H1 (cell line): ENCODE data around the gene DLL1. TPM values are rescaled to one million over a fixed set of nuclear protein-coding genes. Genes with fewer than 3 reads are reported as not detected.
A peak's percentile ranks its signal among the peaks of the same experiment; 100 is the strongest.

ENCODE experiments used
- CTCF ChIA-PET: fragments of 300-600 bp; sonication (Branson Sonifier 250); formaldehyde crosslinking; loops from one replicate; lab custom pipeline; 2021; ENCODE audit not compliant: partially characterized antibody; lab: Charles Lee
- POLR2A ChIA-PET: fragments of 300-600 bp; sonication (Branson Sonifier 250); formaldehyde crosslinking; loops from one replicate; lab custom pipeline; 2021; ENCODE audit warnings: inconsistent platforms; ENCODE audit not compliant: partially characterized antibody; lab: Charles Lee
- DNase-seq, 2 experiments: peaks; one replicate each; pipeline versions ENCODE4 v3.0.0 to v3.0.0-alpha.2; 2010 to 2022; ENCODE audit warnings: low spot score in 2 of 2, low read depth in 1 of 2, mixed read lengths in 1 of 2
- FAIRE-seq: peaks from 2 replicates; lab custom pipeline; 2011; peaks lifted over from hg19 to GRCh38; lab: Jason Lieb, UNC
- H2AFZ ChIP-seq: 2 replicates; pipeline ENCODE4 v1.8.1; 2012; ENCODE audit warnings: low read length, inconsistent platforms
- H2AK5ac ChIP-seq: 2 replicates; pipeline ENCODE4 v1.6.1; 2013; ENCODE audit warnings: low read depth, low read length
- H2BK120ac ChIP-seq: replicated peaks from 2 replicates; pipeline ENCODE3; 2013; ENCODE audit warnings: low read depth, low read length, inconsistent platforms
- H2BK12ac ChIP-seq: 2 replicates; pipeline ENCODE4 v1.6.1; 2013; ENCODE audit warnings: low read depth, low read length
- H2BK15ac ChIP-seq: 2 replicates; pipeline ENCODE4 v1.6.1; 2013; ENCODE audit warnings: low read length
- H2BK20ac ChIP-seq: 2 replicates; pipeline ENCODE4 v1.6.1; 2013; ENCODE audit warnings: low read length
- H2BK5ac ChIP-seq: 2 replicates; pipeline ENCODE4 v1.6.1; 2013; ENCODE audit warnings: low read depth, low read length
- H3K14ac ChIP-seq: 2 replicates; pipeline ENCODE4 v1.6.1; 2013; ENCODE audit warnings: inconsistent platforms; ENCODE audit not compliant: insufficient read length
- H3K18ac ChIP-seq: 2 replicates; pipeline ENCODE4 v1.6.1; 2013; ENCODE audit warnings: low read length; ENCODE audit errors: extremely low read depth
- H3K23ac ChIP-seq: 2 replicates; pipeline ENCODE4 v1.6.1; 2013; ENCODE audit warnings: inconsistent platforms; ENCODE audit not compliant: insufficient read length
- H3K23me2 ChIP-seq: 2 replicates; pipeline ENCODE4 v1.6.1; 2013; ENCODE audit warnings: low read depth, low read length
- H3K27ac ChIP-seq: 2 replicates; pipeline ENCODE4 v1.6.1; 2011; ENCODE audit warnings: low read depth, low read length, inconsistent platforms
- H3K27me3 ChIP-seq, 4 experiments: replicated peaks in 1 of 4; 1 replicate in 1 of 4; 2 replicates in 3 of 4; pipeline versions ENCODE4 v1.6.1 to v1.8.1; 2011 to 2013; ENCODE audit warnings: low read length in 3 of 4, mild to moderate bottlenecking in 3 of 4, inconsistent platforms in 2 of 4, mixed read lengths in 2 of 4, moderate library complexity in 1 of 4; ENCODE audit not compliant: control insufficient read depth in 3 of 4, insufficient read depth in 3 of 4; ENCODE audit errors: extremely low read depth in 1 of 4
- H3K36me3 ChIP-seq, 4 experiments: 2 replicates each; pipeline versions ENCODE4 v1.6.1 to v1.8.1; 2011 to 2013; ENCODE audit warnings: mild to moderate bottlenecking in 4 of 4, low read length in 3 of 4, moderate library complexity in 2 of 4, control low read depth in 1 of 4, inconsistent platforms in 1 of 4; ENCODE audit not compliant: insufficient read depth in 4 of 4, control insufficient read depth in 2 of 4
- H3K4ac ChIP-seq: replicated peaks from 2 replicates; pipeline ENCODE3; 2013; ENCODE audit warnings: low read length, low read depth, mixed read lengths, inconsistent platforms; ENCODE audit not compliant: insufficient read length
- H3K4me1 ChIP-seq, 4 experiments: replicated peaks in 1 of 4; 1 replicate in 1 of 4; 2 replicates in 3 of 4; pipeline versions ENCODE4 v1.6.1 to v1.8.1; 2011 to 2013; ENCODE audit warnings: low read length in 3 of 4, inconsistent platforms in 2 of 4, mixed read lengths in 1 of 4; ENCODE audit not compliant: insufficient read depth in 4 of 4, control insufficient read depth in 3 of 4
- H3K4me2 ChIP-seq, 2 experiments: 2 replicates each; pipeline versions ENCODE4 v1.6.1 to v1.8.1; 2011 to 2013; ENCODE audit warnings: low read depth in 2 of 2, low read length in 2 of 2, control low read depth in 1 of 2, inconsistent platforms in 1 of 2, mild to moderate bottlenecking in 1 of 2; ENCODE audit not compliant: insufficient read depth in 1 of 2
- H3K4me3 ChIP-seq, 4 experiments: fragments of 200-600, 300-600 bp in 1 of 4; sonication (generic), shearing (Covaris generic), sonication (Bioruptor Twin) in 1 of 4; 2 replicates each; pipeline versions ENCODE4 v1.5.1 to v1.8.1; 2011 to 2016; ENCODE audit warnings: low read length in 4 of 4, low read depth in 3 of 4, control low read depth in 2 of 4, inconsistent platforms in 2 of 4, mild to moderate bottlenecking in 2 of 4, mixed read lengths in 1 of 4, moderate library complexity in 1 of 4; ENCODE audit not compliant: insufficient read depth in 2 of 4; ENCODE audit errors: extremely low read depth in 1 of 4
- H3K56ac ChIP-seq: replicated peaks from 2 replicates; pipeline ENCODE3; 2013; ENCODE audit warnings: low read depth, mild to moderate bottlenecking, mixed read lengths, low read length, inconsistent platforms; ENCODE audit not compliant: insufficient read length
- H3K79me1 ChIP-seq: 2 replicates; pipeline ENCODE4 v1.6.1; 2013; ENCODE audit warnings: low read depth, low read length, control low read depth
- H3K79me2 ChIP-seq, 2 experiments: 2 replicates each; pipeline versions ENCODE4 v1.6.1 to v1.8.1; 2012 to 2013; ENCODE audit warnings: low read length in 2 of 2, mild to moderate bottlenecking in 2 of 2, inconsistent platforms in 1 of 2; ENCODE audit not compliant: insufficient read depth in 2 of 2, control insufficient read depth in 1 of 2
- H3K9ac ChIP-seq, 4 experiments: replicated peaks in 1 of 4; 1 replicate in 1 of 4; 2 replicates in 3 of 4; pipeline versions ENCODE4 v1.6.1 to v1.8.1; 2011 to 2013; ENCODE audit warnings: low read depth in 3 of 4, low read length in 3 of 4, control low read depth in 2 of 4, mild to moderate bottlenecking in 2 of 4, moderate library complexity in 2 of 4, inconsistent platforms in 1 of 4; ENCODE audit errors: extremely low read depth in 1 of 4
- H3K9me3 ChIP-seq, 2 experiments: 2 replicates each; pipeline versions ENCODE4 v1.6.1 to v1.8.1; 2012 to 2013; ENCODE audit warnings: mild to moderate bottlenecking in 2 of 2, moderate library complexity in 2 of 2, control low read depth in 1 of 2, inconsistent platforms in 1 of 2, low read depth in 1 of 2, low read length in 1 of 2, mixed read lengths in 1 of 2; ENCODE audit not compliant: insufficient read depth in 2 of 2
- H4K20me1 ChIP-seq, 2 experiments: replicated peaks in 1 of 2; 2 replicates each; pipeline versions ENCODE3 to v1.8.1; 2011 to 2013; ENCODE audit warnings: inconsistent platforms in 2 of 2, low read length in 2 of 2, mild to moderate bottlenecking in 1 of 2; ENCODE audit not compliant: insufficient read depth in 2 of 2, control insufficient read depth in 1 of 2
- H4K5ac ChIP-seq: 2 replicates; pipeline ENCODE4 v1.6.1; 2013; ENCODE audit warnings: low read length, low read depth, mixed read lengths, inconsistent platforms; ENCODE audit not compliant: insufficient read length
- H4K8ac ChIP-seq: 2 replicates; pipeline ENCODE4 v1.8.0; 2013; ENCODE audit warnings: mild to moderate bottlenecking, moderate library complexity, low read length, inconsistent platforms; ENCODE audit not compliant: insufficient read depth; ENCODE audit errors: extremely low read depth
- H4K91ac ChIP-seq: replicated peaks from 2 replicates; pipeline ENCODE3; 2013; ENCODE audit warnings: low read length, mixed read lengths, inconsistent platforms; ENCODE audit not compliant: insufficient read length
- BACH1 ChIP-seq: IDR thresholded peaks from 2 replicates; pipeline ENCODE4 v1.6.1; 2012; ENCODE audit warnings: low read length, improper control_type of control experiment
- CHD1 ChIP-seq: IDR thresholded peaks from 2 replicates; pipeline ENCODE4 v1.6.1; 2012; ENCODE audit warnings: low read depth, low read length, improper control_type of control experiment
- EP300 ChIP-seq, 2 experiments: IDR thresholded peaks; 1 replicate in 1 of 2; 2 replicates in 1 of 2; pipeline ENCODE4 v1.6.1; 2011 to 2012; ENCODE audit warnings: low read depth in 2 of 2, low read length in 2 of 2, mild to moderate bottlenecking in 2 of 2, borderline replicate concordance in 1 of 2, inconsistent platforms in 1 of 2, moderate library complexity in 1 of 2
- EZH2 ChIP-seq: fragments of 200-600 bp; sonication (generic); IDR thresholded peaks from 2 replicates; pipeline ENCODE4 v1.7.1; 2012; ENCODE audit warnings: low read depth, mild to moderate bottlenecking, moderate library complexity, low read length, inconsistent platforms; ENCODE audit not compliant: severe bottlenecking
- HDAC6 ChIP-seq: IDR thresholded peaks from one replicate; pipeline ENCODE4 v1.7.1; 2012; ENCODE audit warnings: low read depth, mild to moderate bottlenecking, inconsistent platforms, low read length, moderate library complexity
- SP2 ChIP-seq: IDR thresholded peaks from 2 replicates; pipeline ENCODE4 v1.6.1; 2012; ENCODE audit warnings: mild to moderate bottlenecking, low read length, inconsistent platforms
- SUZ12 ChIP-seq: fragments of 200-600 bp; sonication (generic); IDR thresholded peaks from 2 replicates; pipeline ENCODE4 v1.6.1; 2012; ENCODE audit warnings: mild to moderate bottlenecking, inconsistent platforms, low read length, moderate library complexity, mixed read lengths
- TAF7 ChIP-seq: optimal IDR thresholded peaks from 2 replicates; pipeline ENCODE3; 2011; ENCODE audit warnings: low read depth, mild to moderate bottlenecking, inconsistent platforms, low read length, moderate library complexity, borderline replicate concordance
- WGBS, 2 experiments: shearing (Covaris generic) in 1 of 2; methylation state at CpG; one replicate each; pipeline versions ENCODE4 v1.1.6 to v1.1.7; 2013 to 2015; ENCODE audit warnings: low lambda C conversion rate in 2 of 2, mixed read lengths in 2 of 2, inconsistent platforms in 1 of 2, low coverage in 1 of 2, missing lambda C conversion rate in 1 of 2; ENCODE audit not compliant: insufficient replicate concordance in 2 of 2, insufficient coverage in 1 of 2, insufficient read length in 1 of 2; ENCODE audit errors: extremely low coverage in 1 of 2, missing lambda C conversion rate in 1 of 2; 5-methylcytosine and 5-hydroxymethylcytosine counted together
- long read RNA-seq, 2 experiments: library from RNA in 1 of 2; library from capped mRNA in 1 of 2; stranded (forward); transcript quantifications; one replicate each; pipeline ENCODE4 v2.0.0, GENCODE V29; 2021; ENCODE audit warnings: inconsistent platforms in 1 of 2
- polyA minus RNA-seq, 3 experiments: library from RNA; depleted of rRNA, polyadenylated mRNA; stranded (reverse); fragments of >200 nt; gene quantifications; 1 replicate in 2 of 3; 2 replicates in 1 of 3; pipeline ENCODE4 v1.2.3, GENCODE V29; 2011
- polyA plus RNA-seq, 7 experiments: library from polyadenylated mRNA; depleted of rRNA in 3 of 7; stranded (reverse) in 5 of 7; unstranded in 2 of 7; fragments of >200 nt in 5 of 7; fragments of 200-250 nt in 2 of 7; gene quantifications; 1 replicate in 5 of 7; 2 replicates in 1 of 7; 4 replicates in 1 of 7; pipeline versions ENCODE4 v1.2.1 to v1.2.3, GENCODE V29; 2011 to 2013; ENCODE audit warnings: missing spikeins in 2 of 7, mixed read lengths in 2 of 7
- total RNA-seq: library from RNA; stranded (reverse); fragmentation: NEBNext Ultra II Directional; extraction: Animal tissue kit (Norgen Biotek cat#: 25700); gene quantifications from 2 replicates; pipeline ENCODE4 v1.2.1, GENCODE V29; 2021

Gene DLL1
- total RNA-seq (3.8 and 5.6 TPM in 2 replicates), polyA plus RNA-seq (2011; rRNA removed) (1.7 and 3.1 TPM in 2 replicates), polyA minus RNA-seq (2011; rRNA and poly(A)+ RNA removed) (0.39 and 0.95 TPM in 2 replicates)
- 3.3 TPM for polyA plus RNA-seq (2011; cell fraction: cytosol; rRNA removed)
- polyA plus RNA-seq (2011; cell fraction: nucleus; rRNA removed): 8.7 TPM
- 1.5 to 2.8 TPM (median 2.7 TPM) in 4 replicates for polyA plus RNA-seq (2012, experiment 1 of 2)
- 1.5 TPM for polyA plus RNA-seq (2012, experiment 2 of 2)
- polyA plus RNA-seq (2013, experiment 1 of 2): 1.4 TPM
- polyA plus RNA-seq (2013, experiment 2 of 2): 1.0 TPM
- polyA minus RNA-seq (2011; cell fraction: cytosol; rRNA and poly(A)+ RNA removed): 2.3 TPM
- 2.6 TPM for polyA minus RNA-seq (2011; cell fraction: nucleus; rRNA and poly(A)+ RNA removed)
- long read RNA-seq, experiment 1, partial matches to known transcripts: 2 of 2 reads
- long read RNA-seq, experiment 1, other reads (novel, unspliced or antisense): 0 of 2 reads
- long read RNA-seq, experiment 2, partial matches to known transcripts: 0 of 1 reads
- long read RNA-seq, experiment 2, other reads (novel, unspliced or antisense): 1 of 1 reads

GRCh38 chr6:170290296-170291128 lies at the start of gene DLL1:
Gene DLL1, minus strand, starts transcription at chr6:170291078. Its CDS starts 939 bp downstream, at chr6:170290139.
- no peak within 1 kb of the TSS for H3K14ac ChIP-seq
- WGBS, 2 experiments: 1% methylated on average over 33 of the region's 83 CpGs; no CpG with 5 or more reads in 1 of the 2 experiments
- H4K91ac ChIP-seq: no peak within 1 kb of the TSS
- no peak within 1 kb of the TSS for H4K5ac ChIP-seq
- H3K23me2 ChIP-seq: peaks cover 28% of the 10 kb centered on the region; the same call in 1 of the 2 replicates
- H4K8ac ChIP-seq: peak within 1 kb of the TSS; percentile 79
- H3K56ac ChIP-seq: no peak within 1 kb of the TSS
- CTCF ChIA-PET: interaction anchor here (0.5 to 1.7 kb wide), 5 partner anchors 14 to 498 kb away, joined by 3 to 4 read pairs (median 3); no protein-coding TSS in a partner anchor
- H3K18ac ChIP-seq: no peak within 1 kb of the TSS; the same call in 1 of the 2 replicates
- peaks cover 2 to 15% (median 7%) of the 10 kb centered on the region in 4 experiments; a peak in 4 of 8 replicates for H3K36me3 ChIP-seq
- 0 out of 2 replicates have a peak within 1 kb of the TSS, but pooled peaks have one; percentile 36 for H2AFZ ChIP-seq
- H3K23ac ChIP-seq: no peak within 1 kb of the TSS
- no peaks in the 10 kb centered on the region for H3K79me1 ChIP-seq
- no peak within 1 kb of the TSS for H2BK20ac ChIP-seq
- peaks cover 8 to 19% of the 10 kb centered on the region in 2 experiments for H4K20me1 ChIP-seq
- H2AK5ac ChIP-seq: no peak within 1 kb of the TSS
- FAIRE-seq (no peak), DNase-seq (peak in 1 of 2 experiments; percentile 84)
- H2BK5ac ChIP-seq: no peak within 1 kb of the TSS
- H3K9ac ChIP-seq: peak within 1 kb of the TSS; percentile 20 to 78 (median 44); a peak in 2 of 7 replicates
- H3K27me3 ChIP-seq: peaks cover 55 to 92% (median 86%) of the 10 kb centered on the region in 4 experiments
- H2BK120ac ChIP-seq: no peak within 1 kb of the TSS
- H3K9me3 ChIP-seq: no peaks in the 10 kb centered on the region
- no peak within 1 kb of the TSS for H3K4ac ChIP-seq
- no peaks in the 10 kb centered on the region for H3K79me2 ChIP-seq
- no peak within 1 kb of the TSS for H3K27ac ChIP-seq
- H3K4me2 ChIP-seq: peak within 1 kb of the TSS; percentile 94 to 99
- peaks cover 21 to 59% (median 32%) of the 10 kb centered on the region in 4 experiments for H3K4me1 ChIP-seq
- no peak within 1 kb of the TSS for H2BK12ac ChIP-seq
- H3K4me3 ChIP-seq: peak within 1 kb of the TSS; percentile 48 to 77 (median 66)
- POLR2A ChIA-PET: interaction anchor here (0.6 to 3.3 kb wide), 19 partner anchors 11 to 556 kb away, joined by 3 to 17 read pairs (median 4); partner anchors contain the start of gene FAM120B
- H2BK15ac ChIP-seq: no peak within 1 kb of the TSS
- TF ChIP-seq EP300 (IDR thresholded peaks at IDR 0.05; ENCODE audit: borderline replicate concordance in 1 of 2, low read depth in 2 of 2, low read length in 2 of 2): no peak
- no peak for TF ChIP-seq SP2
- no peak; the same call in 1 of the 2 replicates for TF ChIP-seq SUZ12
- no peak for TF ChIP-seq HDAC6
- no peak for TF ChIP-seq BACH1
- no peak for TF ChIP-seq CHD1
- TF ChIP-seq TAF7: peak; percentile 56
- no peak for TF ChIP-seq EZH2
